Measurements from ENCODE around the gene GULP1.
A peak's percentile ranks its signal among the peaks of the same experiment; 100 is the strongest.

GRCh38 chr2:188381614-188382013 is 89.9 kb downstream of the GULP1 start:
- TF ChIP-seq POLR2A (IDR thresholded peaks at IDR 0.05; ENCODE audit: low read depth) = no peak
- TF ChIP-seq CTCF (IDR thresholded peaks at IDR 0.05) = no peak
- TF ChIP-seq POLR2AphosphoS5 (IDR thresholded peaks at IDR 0.05) = peak in 1 of 2 donors; percentile 17
- TF ChIP-seq EP300 (IDR thresholded peaks at IDR 0.05) = no peak
